GM21381 (cell line): Measurements from ENCODE around the gene CDH24.

Experiments used
- ATAC-seq: cut with Tn5 transposase; IDR thresholded peaks from one replicate; pipeline ENCODE4 v1.9.1; 2021; ENCODE audit warnings: mild to moderate bottlenecking, moderate library complexity; ENCODE audit not compliant: unreplicated experiment

The CDH24 gene, protein sequence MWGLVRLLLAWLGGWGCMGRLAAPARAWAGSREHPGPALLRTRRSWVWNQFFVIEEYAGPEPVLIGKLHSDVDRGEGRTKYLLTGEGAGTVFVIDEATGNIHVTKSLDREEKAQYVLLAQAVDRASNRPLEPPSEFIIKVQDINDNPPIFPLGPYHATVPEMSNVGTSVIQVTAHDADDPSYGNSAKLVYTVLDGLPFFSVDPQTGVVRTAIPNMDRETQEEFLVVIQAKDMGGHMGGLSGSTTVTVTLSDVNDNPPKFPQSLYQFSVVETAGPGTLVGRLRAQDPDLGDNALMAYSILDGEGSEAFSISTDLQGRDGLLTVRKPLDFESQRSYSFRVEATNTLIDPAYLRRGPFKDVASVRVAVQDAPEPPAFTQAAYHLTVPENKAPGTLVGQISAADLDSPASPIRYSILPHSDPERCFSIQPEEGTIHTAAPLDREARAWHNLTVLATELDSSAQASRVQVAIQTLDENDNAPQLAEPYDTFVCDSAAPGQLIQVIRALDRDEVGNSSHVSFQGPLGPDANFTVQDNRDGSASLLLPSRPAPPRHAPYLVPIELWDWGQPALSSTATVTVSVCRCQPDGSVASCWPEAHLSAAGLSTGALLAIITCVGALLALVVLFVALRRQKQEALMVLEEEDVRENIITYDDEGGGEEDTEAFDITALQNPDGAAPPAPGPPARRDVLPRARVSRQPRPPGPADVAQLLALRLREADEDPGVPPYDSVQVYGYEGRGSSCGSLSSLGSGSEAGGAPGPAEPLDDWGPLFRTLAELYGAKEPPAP

DNA sequence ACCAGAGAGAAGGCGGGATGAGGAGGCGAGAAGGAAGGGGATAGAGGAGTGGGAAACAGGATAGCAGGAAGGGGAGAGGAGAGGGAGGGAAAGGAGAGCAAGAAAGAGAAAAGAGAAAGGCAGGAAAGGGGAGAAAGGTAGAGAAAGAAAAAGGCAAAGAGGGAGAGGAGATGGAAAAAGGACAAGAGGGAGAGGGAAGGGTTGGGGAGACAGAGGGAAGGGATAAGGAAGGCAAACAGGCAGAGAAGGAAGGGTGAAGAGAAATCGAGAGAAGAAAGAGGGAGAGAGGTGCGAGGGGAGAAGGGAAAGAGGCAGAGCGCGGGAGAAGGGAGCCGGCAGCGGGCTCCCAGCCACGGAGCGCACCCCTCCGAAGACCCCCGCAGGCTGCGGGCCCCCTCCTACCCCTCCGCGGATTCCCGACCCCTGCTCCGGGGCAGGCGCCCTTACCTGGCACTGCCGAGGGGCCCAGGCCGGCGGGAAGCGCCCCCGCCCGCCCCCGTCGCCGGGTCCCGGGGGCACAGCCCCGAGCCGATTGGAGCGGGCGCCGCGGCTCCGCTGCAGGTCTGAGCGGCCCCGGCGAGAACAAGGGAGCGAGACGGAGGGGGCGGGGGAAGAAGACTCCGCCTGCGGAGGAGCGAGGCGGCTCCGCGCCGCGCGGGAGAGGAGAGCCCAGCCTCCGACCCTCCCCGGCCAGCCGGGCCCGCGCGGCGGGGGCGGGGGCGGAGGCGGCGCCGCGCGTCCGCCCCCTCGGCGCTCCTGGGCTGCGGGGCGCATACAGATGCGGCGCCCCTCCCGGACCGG, at the start of gene CDH24:
Gene CDH24 (minus strand): TSS at position 565 of the 801 bp plus-strand sequence. CDS start 1,787 bp downstream, outside the sequence.
- ATAC-seq: peak; percentile 43

DNA sequence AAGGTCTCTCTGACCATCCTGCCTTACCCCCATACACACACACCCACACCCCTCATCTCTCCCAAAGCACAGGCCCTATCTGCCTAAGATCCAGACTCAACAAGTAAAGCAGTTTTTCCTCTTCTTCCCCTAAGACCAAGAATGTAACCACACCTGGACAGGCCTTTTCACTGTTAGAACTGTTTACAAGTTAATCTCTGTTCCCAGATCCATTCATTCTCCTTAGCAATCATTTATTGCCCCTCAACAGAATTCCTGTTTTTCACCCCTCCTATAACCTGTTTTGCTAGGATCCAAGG, 49.4 kb upstream of the CDH24 start:
- ATAC-seq: no peak

DNA sequence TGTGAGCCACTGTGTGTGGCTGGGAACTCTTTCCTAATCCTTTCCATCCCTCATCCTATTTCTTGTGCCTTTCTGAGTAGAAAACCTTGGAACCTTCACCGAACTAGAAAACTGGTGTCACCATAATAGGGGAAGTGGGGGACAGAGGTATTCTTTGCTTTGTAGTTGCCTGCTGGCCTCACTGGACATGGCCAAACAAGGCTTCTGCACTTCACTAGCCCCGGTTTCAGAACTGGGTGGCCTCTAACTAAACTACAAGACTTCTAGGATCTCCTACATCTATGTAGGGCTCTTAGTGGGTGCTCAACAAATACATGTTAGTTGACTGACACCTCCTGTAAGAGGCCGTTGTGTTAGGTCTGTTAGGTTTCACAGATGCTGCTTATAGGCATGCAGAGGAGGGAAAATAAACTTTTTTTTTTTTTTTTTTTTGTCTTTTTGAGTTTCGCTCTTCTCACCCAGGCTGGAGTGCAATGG, 48.1 kb upstream of the CDH24 start:
- no peak for ATAC-seq

DNA sequence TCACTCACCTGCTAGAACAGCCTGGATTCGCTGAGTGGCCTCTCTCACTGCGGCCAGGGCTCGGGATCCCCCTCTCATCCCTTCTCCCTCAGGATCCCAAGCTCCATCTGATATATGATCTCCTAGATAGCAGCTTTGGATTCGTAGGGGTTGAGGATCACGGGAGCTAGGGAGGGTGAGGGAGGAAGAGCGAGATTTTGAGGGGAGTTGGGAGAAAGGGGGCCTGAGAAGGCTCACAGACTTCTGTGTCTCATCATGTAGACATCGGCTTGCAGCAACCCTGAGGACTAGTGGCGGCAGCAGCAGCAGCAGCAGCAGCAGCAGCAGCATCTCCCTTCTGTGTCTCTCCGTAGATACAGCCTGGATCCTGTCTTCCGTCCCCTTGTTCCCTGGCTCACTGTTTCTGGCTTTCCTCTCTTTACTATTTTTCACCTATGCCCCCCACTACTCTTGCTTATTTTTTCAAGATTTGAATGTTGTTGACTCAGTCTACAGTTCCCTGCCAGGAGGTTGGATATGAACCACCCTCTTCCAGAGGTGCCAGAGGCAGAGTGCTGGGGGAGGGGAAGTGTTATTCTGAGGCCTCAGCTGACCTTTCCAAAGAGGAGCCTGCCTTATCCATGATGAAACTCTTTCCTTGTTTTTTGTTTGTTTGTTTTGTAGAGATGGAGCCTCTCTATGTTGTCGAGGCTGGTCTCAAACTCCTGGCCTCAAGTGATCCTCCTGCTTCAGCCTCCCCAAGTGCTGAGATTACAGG, 47.4 kb upstream of the CDH24 start, which contains the start of gene CIROP:
Gene CIROP (minus strand): TSS at position 399 of the 757 bp plus-strand sequence. CDS start 69 bp downstream, at position 330.
- ATAC-seq: no peak

DNA sequence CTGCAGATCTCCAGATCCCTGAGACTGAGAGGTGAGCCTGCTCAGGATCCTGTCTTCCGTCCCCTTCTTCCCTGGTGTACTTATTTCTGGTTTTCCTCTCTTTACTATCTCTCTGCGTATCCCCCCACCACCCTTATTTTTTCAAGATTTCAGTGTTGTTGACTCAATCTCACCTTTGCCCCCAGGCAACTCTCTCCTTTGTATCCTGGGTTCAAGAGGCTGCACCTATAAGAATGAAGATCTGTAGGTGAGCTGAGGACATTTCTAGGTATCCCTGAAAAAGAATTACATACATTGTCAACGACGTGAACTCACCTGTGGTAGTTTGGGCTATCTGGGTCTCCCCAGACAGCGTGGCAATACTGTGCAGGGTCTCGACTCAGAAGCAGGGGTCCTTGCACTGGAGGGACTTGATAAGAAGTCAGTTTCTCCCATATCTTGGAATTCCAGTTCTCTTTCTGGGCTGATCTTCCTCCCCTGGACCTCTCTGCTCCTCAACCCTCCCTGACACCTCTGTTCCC, 46.8 kb upstream of the CDH24 start:
- no peak for ATAC-seq

DNA sequence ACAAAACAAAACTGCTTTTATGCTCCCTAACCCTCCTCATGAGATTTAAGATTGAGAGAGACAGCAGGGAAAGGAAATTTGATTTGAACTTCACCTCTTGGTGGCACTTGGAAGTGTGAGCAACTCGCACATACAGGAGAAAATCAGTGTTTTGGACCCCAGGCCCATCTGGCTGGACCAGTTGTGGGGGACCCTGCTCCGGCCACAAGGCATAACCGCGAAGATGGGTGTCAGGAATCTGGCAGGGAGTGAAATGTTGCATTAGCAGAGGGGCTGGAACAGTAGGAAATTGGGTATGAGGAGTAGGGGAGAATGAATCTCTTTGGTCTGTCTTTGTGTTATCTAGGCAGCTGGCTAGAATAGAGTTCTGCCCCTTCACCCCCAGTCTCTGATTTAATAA, 46.3 kb upstream of the CDH24 start:
- ATAC-seq: no peak

DNA sequence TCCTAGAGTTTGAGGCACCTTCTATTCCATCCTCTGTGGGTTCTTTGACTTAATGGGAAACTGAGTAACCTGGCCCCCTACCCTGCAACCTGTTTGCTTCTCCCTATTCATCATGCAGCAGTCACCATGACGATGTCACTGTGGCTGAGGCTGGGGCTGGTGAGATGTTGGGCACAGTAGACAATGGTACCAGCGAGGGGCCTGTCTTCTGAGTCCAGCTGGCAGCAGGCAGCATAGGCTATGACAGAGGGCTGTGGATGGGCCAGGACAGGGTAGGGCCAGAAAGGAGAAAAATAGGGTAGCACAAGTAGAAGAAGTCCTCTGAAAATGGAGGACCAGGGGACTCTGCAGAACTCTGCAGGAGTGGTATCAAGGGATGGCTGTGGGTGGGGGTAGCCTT, 45.5 kb upstream of the CDH24 start:
- no peak for ATAC-seq

DNA sequence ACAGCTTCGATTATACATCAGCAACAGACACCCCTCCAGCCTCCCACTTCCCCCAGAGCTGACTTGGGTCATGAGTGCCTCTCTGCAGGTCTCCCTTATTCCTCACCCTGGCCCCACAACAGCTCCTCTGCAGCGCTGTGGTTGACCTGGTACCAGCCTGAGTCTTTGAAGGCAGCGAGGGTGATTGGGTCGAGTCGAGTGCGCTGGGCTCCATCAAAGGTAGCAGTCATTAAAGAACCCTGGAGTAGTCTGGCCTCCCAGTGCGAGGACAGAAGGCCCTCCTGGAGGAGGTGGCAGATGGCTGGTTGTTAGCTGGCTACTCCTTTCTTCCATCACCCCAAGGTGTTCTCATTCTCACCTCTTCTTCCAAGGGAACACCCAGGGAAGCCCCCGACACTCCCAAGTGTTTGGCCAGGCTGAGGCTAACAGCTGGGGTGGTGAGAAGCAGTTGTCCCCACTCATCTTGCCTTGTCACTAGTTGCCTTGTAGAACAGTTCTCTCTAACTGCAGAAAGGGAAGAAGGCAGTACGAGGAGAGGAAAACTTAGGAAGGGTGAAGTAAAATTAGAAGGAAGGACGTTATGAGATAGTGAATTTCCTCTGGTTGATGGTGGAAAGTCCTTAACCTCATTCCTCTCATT, 44.8 kb upstream of the CDH24 start:
- ATAC-seq: no peak

DNA sequence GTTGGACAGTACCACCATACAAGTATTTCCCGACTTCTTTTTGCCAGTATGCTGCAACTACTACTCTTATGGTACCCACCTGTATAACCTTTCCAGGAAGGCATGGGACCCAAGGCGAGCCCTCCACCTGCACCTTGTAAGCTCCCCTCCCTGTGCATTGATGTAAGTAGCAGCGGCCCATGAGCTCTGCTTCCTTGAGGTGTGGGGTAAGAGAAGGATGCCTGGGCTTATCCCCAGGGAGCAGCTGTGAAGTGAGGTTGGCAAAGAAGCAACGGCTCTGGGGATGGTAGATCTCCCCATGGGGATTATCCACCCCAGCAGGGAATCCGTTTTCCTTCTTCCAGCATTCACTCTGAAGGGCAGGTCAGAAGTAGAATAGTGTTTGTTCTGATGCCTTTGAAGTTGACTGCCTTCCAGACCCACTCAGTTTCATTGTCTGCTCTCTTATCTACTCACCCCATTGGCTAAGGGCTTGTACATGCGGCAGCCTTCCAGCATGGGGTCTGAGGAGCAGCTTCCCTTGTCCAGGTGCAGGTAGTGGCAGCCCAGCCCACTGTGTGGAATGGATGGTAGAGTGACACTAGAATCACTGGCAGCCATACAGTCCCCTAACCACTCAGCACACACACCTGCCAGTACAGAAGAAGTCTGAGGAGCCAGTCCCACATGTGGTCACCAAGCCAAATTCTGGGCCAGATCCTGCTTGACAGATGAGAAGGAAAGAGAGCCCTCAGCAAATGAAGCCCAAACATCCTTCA, 44.1 kb upstream of the CDH24 start:
- ATAC-seq: no peak

DNA sequence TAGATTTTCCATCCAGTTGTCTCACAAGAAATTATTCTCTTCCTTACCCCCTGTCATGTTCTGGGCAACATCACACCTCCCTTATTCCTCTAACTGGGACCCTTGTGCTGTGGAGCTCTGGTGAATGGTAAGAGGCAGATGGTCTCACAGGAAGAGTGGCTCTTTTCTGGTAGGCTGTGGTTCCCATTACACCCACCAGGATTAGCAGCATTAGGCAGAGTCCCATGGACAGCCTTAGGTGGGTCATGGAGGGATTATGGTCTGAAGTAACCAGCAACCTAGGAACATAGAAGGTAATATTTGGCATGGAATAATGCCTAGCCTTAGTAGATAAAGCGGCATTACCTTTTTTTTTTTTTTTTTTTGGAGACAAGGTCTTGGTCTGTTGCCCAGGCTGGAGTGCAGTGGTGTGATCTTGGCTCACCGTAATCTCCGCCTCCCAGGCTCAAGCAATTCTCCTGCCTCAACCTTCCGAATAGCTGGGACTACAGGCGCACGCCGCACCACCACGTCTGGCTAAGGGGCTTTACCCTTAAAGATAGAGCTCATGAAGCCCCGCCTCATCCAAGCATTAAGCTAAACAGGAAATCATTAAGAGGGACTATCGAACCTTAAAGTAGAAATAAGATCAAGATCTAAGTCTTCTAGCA, 42.0 kb upstream of the CDH24 start:
- no peak for ATAC-seq

DNA sequence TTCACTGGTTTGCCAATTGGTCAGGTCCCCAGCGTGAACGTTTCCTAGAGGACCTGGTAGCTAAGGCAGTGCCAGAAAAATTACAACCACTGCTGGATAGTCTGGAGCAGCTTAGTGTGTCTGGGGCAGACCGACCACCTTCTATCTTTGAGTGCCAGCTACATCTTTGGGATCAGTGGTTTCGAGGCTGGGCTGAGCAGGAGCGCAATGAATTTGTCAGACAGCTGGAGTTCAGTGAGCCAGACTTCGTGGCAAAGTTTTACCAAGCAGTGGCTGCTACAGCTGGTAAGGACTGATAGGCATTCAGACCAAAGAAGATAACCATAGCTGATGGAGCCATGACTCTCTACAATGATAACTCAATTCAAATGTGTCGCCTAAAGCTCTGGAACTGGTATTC, 40.5 kb upstream of the CDH24 start:
- no peak for ATAC-seq

DNA sequence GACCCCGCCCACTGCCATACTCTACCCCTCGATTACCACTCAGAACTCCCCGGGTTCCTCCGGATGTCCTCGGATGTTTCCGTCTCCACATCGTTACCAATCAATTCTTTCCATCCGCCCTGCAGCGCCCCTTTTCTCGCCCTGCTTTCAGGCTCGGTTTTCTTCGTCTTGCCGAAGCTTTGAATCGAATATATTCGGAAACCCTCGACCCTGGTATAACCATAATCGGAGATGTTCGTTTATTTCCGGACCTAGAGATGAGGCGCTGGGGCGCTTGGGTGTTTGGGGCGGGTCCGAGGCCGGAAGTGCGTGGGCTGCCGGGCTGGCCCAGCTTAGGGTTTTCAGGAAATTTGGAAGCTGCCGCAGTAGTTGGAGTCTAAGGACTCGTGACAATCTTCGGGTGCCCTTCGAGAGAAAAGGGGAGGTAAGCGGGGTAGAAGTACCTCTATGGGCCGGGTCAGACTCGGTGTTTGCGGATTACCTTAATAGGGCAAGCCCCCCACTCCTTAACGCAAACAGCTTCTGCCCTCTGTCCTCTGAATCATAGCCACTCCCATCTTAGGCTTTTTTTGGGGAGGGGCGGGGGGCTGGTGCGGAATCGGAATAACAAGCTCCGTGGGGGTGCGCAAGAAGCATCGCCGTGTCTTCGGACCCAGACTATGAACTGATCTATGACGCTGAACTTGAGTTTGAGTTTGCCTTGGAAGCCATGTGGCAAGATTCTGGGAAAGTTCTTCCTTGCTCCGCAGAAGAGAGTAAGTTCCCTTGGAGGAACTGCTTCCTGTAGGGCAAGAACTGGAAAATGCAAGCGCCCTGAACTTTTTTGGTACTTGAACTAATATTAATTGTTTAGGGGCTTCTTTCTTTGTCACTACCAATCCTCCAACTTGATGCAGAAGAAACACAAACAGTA, 38.1 kb upstream of the CDH24 start, which contains the start of gene C14orf119:
Gene C14orf119 (plus strand): TSS at position 310 of the 913 bp plus-strand sequence. CDS start 2,154 bp downstream, outside the sequence.
- peak; percentile 90 for ATAC-seq

DNA sequence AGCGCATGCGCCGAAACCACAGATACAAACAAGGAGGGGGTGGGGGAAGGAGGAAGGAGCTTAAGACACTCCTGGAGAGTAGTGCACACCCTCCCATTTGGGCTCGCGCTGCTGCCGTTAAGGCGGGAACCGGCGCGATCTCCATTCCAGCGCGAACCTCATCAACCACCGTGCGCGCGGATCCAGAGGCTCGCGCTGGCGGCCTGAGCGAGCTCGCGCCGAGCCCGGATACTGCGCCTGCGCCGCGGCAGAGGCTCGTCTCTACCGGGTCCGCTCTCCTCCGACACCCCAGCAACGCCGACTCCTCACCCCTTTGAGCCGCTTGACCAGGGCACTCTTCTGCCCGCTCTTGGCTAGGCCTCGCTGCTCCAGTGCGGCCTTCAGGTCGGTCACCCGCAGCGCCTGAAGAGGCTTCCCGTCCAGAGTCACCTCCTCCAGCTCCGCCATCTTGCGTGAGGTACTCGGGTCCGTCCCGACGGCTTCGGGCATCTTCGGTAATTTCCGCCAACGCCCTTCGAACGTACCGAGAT, 37.4 kb upstream of the CDH24 start, which contains the start of gene ACIN1:
Gene ACIN1 (minus strand): TSS at position 471 of the 530 bp plus-strand sequence. CDS start 24 bp downstream, at position 447.
- ATAC-seq: peak; percentile 35

DNA sequence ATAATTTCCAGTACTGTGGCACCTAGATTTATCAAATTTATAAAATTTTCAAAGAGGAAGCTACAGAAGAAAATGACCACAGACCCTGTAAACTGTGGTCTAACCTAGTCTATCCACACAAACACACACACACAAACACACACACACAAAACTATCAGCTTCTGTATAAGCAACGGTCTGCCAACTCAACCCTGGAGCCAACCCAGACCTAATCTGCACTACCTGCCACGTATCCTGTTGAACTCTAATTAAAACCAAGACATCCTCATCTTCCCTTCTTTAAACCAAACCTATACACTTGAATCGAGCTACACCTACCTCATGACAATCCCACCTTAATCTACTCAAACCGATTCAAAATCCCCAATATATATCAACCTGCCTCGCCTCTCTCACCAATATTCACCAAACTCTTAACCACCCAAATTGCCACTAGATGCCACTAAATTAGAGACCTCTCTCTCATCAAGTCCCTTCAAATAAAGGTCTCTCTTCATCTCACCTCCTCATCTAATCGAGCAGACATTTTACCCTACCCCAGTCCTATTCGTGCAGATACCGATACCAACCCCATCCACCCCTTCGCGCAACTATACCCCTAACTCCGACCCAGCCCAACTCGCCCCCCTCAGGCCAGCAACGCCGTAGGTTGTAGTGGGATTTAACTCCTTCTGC, 36.8 kb upstream of the CDH24 start:
- no peak for ATAC-seq

DNA sequence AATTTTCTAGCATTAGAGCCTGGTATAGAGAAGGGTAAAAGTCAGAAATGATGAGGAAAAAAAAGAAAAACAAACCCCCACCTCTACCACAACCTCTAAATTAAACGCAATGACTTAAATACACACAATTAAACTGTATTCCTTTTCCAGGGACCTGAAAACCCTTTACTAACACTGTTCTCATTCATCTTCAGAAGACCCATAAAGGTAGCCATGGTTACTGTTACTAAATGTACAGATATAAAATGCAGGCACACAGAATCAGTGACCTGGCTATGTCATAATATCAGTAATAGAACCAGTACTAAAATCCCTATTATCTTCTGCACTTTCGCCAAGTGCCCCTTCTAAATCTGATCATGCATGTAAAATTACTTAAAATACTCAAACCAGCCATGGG, 36.2 kb upstream of the CDH24 start:
- ATAC-seq: no peak

DNA sequence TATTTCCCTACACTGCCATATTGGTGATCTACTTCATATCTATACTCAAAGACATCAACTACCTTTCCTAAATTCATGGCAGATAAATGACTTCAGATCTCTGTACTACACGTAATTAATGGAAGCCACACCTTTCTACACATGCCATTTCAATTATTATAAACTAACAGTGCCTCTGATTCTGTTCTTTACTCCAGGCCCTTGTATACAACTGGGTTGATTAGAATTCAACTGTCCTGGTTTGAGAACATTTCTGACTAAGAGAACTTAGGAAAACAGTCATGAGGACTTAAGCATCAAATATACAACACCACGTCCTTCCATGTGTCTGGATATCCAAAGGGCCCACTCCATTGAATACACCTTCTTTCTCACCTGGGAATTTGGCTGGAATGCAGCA, 35.8 kb upstream of the CDH24 start:
- no peak for ATAC-seq
